Measurements from ENCODE around the gene IGF2R. TPM values are rescaled to one million over a fixed set of nuclear protein-coding genes. Genes with fewer than 3 reads are reported as not detected.

The IGF2R gene
- polyA plus RNA-seq, 1 donor (not counting 4 experiments of a cell fraction or from before 2014, with no cell fraction given) = 40.9 TPM

DNA sequence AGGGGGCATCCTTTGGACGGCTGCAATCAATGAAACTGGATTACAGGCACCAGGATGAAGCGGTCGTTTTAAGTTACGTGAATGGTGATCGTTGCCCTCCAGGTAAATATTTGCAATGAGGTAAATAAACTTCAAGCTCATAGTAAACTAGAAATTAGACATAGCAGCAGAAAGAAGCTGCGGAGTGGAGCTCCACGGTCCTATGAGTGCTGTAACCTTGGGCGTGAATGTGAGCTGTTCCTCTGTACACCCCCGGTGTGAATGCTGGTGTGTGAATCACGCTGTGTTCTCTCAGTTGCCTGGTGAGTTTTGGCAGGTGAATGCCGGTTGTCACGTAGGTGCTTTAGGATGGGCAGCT, 110.8 kb downstream of the IGF2R start:
- no peaks in the 10 kb centered on the region for H3K27me3 ChIP-seq (ENCODE audit: control insufficient read depth, extremely low read depth, insufficient read depth, low read length)
- TF ChIP-seq EZH2 (IDR thresholded peaks at IDR 0.05; ENCODE audit: low read length) = no peak
- TF ChIP-seq, protein P1, sequence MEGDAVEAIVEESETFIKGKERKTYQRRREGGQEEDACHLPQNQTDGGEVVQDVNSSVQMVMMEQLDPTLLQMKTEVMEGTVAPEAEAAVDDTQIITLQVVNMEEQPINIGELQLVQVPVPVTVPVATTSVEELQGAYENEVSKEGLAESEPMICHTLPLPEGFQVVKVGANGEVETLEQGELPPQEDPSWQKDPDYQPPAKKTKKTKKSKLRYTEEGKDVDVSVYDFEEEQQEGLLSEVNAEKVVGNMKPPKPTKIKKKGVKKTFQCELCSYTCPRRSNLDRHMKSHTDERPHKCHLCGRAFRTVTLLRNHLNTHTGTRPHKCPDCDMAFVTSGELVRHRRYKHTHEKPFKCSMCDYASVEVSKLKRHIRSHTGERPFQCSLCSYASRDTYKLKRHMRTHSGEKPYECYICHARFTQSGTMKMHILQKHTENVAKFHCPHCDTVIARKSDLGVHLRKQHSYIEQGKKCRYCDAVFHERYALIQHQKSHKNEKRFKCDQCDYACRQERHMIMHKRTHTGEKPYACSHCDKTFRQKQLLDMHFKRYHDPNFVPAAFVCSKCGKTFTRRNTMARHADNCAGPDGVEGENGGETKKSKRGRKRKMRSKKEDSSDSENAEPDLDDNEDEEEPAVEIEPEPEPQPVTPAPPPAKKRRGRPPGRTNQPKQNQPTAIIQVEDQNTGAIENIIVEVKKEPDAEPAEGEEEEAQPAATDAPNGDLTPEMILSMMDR (optimal IDR thresholded peaks at IDR 0.05 in 1 of 3, IDR thresholded peaks at IDR 0.05 in 1 of 3, conservative IDR thresholded peaks at IDR 0.05 in 1 of 3; ENCODE audit: extremely low read depth in 1 of 3, insufficient read depth in 2 of 3, low read length in 3 of 3) = no peak
- no peaks in the 10 kb centered on the region for H3K79me2 ChIP-seq (ENCODE audit: control insufficient read depth, insufficient read depth, low read length)
- no peak overlapping the region for H3K9ac ChIP-seq (ENCODE audit: control insufficient read depth, extremely low read depth, insufficient read depth, low read length)
- H3K4me1 ChIP-seq (ENCODE audit: control insufficient read depth, extremely low read depth, insufficient read depth, low read length) = no peaks in the 10 kb centered on the region
- H3K9me1 ChIP-seq (ENCODE audit: control insufficient read depth, extremely low read depth, insufficient read depth, low read length) = no peaks in the 10 kb centered on the region
- H3K9me3 ChIP-seq (ENCODE audit: control insufficient read depth, low read depth, low read length) = no peaks in the 10 kb centered on the region
- no peak overlapping the region for H2AFZ ChIP-seq (ENCODE audit: control insufficient read depth, low read length)
- H3K27ac ChIP-seq (ENCODE audit: control insufficient read depth, insufficient read depth, low read length) = no peak overlapping the region
- no peak for FAIRE-seq
- no peak for DNase-seq (ENCODE audit: low read depth, low spot score)
- peaks cover 42 to 49% of the 10 kb centered on the region in 2 experiments for H3K36me3 ChIP-seq (ENCODE audit: control insufficient read depth in 2 of 2, extremely low read depth in 1 of 2, insufficient read depth in 2 of 2, low read length in 2 of 2)
- no peaks in the 10 kb centered on the region for H4K20me1 ChIP-seq (ENCODE audit: control insufficient read depth, extremely low read depth, insufficient read depth, low read length)
- dilution Hi-C loops (cut with MboI; ENCODE audit: extremely low pct_ligation_motif_present, low sequenced_read_pairs) = no loop called here
- no peak overlapping the region for H3K4me2 ChIP-seq (ENCODE audit: control insufficient read depth, extremely low read depth, insufficient read depth, low read depth, low read length)
- no peak overlapping the region for H3K4me3 ChIP-seq (ENCODE audit: control insufficient read depth in 2 of 3, extremely low read depth in 1 of 3, insufficient read depth in 2 of 3, low read depth in 1 of 3, low read length in 3 of 3)

DNA sequence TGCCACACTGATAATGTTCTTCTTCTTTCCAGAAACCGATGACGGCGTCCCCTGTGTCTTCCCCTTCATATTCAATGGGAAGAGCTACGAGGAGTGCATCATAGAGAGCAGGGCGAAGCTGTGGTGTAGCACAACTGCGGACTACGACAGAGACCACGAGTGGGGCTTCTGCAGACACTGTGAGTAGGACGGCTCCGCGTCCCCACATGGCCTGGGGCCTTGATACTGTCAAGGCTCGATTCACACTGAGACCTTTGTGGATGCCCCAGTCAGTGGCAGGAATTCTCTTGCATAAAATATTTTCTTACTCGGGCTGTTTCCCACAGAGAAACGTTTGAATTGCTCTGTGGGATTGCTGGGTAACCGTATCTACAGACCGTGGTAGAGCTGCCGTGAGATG, 111.2 kb downstream of the IGF2R start:
- FAIRE-seq = no peak
- H4K20me1 ChIP-seq (ENCODE audit: control insufficient read depth, extremely low read depth, insufficient read depth, low read length) = no peaks in the 10 kb centered on the region
- H3K4me1 ChIP-seq (ENCODE audit: control insufficient read depth, extremely low read depth, insufficient read depth, low read length) = no peaks in the 10 kb centered on the region
- no peak overlapping the region for H3K4me2 ChIP-seq (ENCODE audit: control insufficient read depth, extremely low read depth, insufficient read depth, low read depth, low read length)
- no peak overlapping the region for H3K4me3 ChIP-seq (ENCODE audit: control insufficient read depth in 2 of 3, extremely low read depth in 1 of 3, insufficient read depth in 2 of 3, low read depth in 1 of 3, low read length in 3 of 3)
- H3K27ac ChIP-seq (ENCODE audit: control insufficient read depth, insufficient read depth, low read length) = no peak overlapping the region
- TF ChIP-seq, protein P1 (optimal IDR thresholded peaks at IDR 0.05 in 1 of 3, IDR thresholded peaks at IDR 0.05 in 1 of 3, conservative IDR thresholded peaks at IDR 0.05 in 1 of 3; ENCODE audit: extremely low read depth in 1 of 3, insufficient read depth in 2 of 3, low read length in 3 of 3) = no peak
- no peak for TF ChIP-seq EZH2 (IDR thresholded peaks at IDR 0.05; ENCODE audit: low read length)
- dilution Hi-C loops (cut with MboI; ENCODE audit: extremely low pct_ligation_motif_present, low sequenced_read_pairs) = no loop called here
- H3K9me3 ChIP-seq (ENCODE audit: control insufficient read depth, low read depth, low read length) = no peaks in the 10 kb centered on the region
- H3K9ac ChIP-seq (ENCODE audit: control insufficient read depth, extremely low read depth, insufficient read depth, low read length) = no peak overlapping the region
- H3K9me1 ChIP-seq (ENCODE audit: control insufficient read depth, extremely low read depth, insufficient read depth, low read length) = no peaks in the 10 kb centered on the region
- no peaks in the 10 kb centered on the region for H3K27me3 ChIP-seq (ENCODE audit: control insufficient read depth, extremely low read depth, insufficient read depth, low read length)
- H3K79me2 ChIP-seq (ENCODE audit: control insufficient read depth, insufficient read depth, low read length) = no peaks in the 10 kb centered on the region
- no peak for DNase-seq (ENCODE audit: low read depth, low spot score)
- H3K36me3 ChIP-seq (ENCODE audit: control insufficient read depth in 2 of 2, extremely low read depth in 1 of 2, insufficient read depth in 2 of 2, low read length in 2 of 2) = peaks cover 45 to 49% of the 10 kb centered on the region in 2 experiments
- no peak overlapping the region for H2AFZ ChIP-seq (ENCODE audit: control insufficient read depth, low read length)

Measured in keratinocyte (primary cell).